HG02759 (cell line): Measurements from ENCODE around the gene CCDC88A.
"Not testable (repeated sequence)": the region's sequence is repeated elsewhere in the genome, so short reads cannot be mapped to it uniquely, and the experiment has no call there.

Experiments
- ATAC-seq: cut with Tn5 transposase; IDR thresholded peaks from one replicate; pipeline ENCODE4 v1.9.1; 2021; ENCODE audit warnings: mild to moderate bottlenecking, moderate library complexity; ENCODE audit not compliant: unreplicated experiment

The CCDC88A gene

GRCh38 chr2:55391615-55392242 lies 27.9 kb downstream of the CCDC88A start:
- no peak for ATAC-seq

DNA sequence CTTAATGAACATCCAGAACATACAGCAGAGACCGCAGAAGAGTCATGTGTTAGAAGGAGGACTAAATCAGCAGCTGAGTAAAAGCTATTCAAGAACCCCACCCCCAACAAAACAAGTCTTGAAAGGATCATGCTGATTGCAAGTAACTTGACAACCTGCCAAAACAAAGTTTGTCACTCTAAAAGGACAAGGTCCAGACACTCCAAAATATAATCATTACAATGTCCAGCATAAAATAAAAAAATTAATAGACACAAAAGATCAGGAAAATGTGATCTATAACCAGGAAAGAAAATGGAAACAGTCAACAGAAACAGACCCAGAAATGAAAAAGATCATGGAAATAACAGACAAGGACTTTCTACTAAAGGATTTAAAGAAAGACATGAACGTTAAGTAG lies 28.5 kb downstream of the CCDC88A start:
- ATAC-seq, result no peak

DNA sequence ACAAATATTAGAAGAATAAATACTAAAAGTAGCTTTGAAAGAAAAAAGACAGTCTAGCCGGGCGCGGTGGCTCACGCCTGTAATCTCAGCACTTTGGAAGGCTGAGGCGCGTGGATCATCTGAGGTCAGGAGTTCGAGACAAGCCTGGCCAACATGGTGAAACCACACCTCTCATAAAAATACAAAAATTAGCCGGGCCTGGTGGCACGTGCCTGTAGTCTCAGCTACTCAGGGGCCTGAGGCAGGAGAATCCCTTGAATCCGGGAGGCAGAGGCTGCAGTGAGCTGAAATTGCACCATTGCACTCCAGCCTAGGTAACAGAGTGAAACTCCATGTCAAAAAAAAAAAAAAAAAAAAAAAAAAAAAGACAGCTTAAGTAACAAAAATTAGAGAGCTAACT lies 34.1 kb downstream of the CCDC88A start:
- not testable (repeated sequence) for ATAC-seq

GRCh38 chr2:55384786-55385185 lies 34.9 kb downstream of the CCDC88A start:
- no peak for ATAC-seq

DNA sequence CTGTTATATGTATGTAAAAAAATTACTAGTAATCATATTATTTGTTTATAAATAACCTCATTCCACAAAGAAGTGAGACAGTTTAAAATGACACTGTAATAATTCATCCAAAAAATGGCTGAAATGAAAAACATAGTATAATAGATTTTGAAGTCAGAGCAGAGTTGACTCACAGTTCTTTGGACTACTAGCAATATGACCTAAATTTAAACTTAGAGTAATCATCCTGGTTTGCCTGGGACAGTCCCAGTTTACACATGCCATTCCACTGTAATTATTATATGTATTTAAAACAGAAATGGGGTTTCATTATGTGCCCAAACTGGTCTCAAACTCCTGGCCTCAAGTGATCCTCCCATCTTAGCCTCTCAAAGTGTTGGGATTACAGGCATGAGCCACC lies 48.3 kb downstream of the CCDC88A start:
- no peak for ATAC-seq

DNA sequence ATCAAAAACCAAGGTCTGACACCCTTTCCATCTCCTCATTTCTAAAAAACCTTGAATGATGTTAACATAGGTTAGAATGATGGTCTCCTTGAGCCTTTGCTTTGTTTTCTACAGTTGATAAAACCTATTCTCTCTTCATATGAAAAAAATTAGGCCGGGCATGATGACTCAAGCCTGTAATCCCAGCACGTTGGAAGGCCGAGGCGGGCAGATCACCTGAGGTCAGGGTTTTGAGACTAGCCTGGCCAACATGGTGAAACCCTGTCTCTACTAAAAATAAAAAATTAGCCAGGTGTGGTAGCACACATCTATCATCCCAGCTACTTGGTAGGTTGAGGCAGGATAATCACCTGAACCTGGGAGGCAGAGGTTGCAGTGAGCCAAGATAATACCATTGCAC lies 49.4 kb downstream of the CCDC88A start:
- no peak for ATAC-seq

DNA sequence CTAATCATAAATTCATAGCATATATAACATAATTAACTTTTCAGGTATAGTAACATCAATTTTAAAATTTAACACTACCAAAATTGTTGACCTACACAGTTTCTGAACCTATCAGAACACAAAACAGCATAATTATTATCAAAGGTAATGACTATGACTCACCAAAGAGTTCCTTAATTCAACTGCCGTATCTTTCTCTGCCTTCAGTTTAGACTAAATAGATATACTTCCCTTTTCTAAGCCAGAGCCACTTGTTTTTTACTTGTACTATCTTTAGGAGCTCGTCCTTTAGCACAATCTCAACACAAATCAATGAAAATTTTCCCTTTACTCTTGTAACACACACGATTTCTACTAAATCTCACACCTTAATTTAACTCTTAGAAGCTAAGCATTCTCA lies 54.4 kb downstream of the CCDC88A start:
- ATAC-seq, result no peak

DNA sequence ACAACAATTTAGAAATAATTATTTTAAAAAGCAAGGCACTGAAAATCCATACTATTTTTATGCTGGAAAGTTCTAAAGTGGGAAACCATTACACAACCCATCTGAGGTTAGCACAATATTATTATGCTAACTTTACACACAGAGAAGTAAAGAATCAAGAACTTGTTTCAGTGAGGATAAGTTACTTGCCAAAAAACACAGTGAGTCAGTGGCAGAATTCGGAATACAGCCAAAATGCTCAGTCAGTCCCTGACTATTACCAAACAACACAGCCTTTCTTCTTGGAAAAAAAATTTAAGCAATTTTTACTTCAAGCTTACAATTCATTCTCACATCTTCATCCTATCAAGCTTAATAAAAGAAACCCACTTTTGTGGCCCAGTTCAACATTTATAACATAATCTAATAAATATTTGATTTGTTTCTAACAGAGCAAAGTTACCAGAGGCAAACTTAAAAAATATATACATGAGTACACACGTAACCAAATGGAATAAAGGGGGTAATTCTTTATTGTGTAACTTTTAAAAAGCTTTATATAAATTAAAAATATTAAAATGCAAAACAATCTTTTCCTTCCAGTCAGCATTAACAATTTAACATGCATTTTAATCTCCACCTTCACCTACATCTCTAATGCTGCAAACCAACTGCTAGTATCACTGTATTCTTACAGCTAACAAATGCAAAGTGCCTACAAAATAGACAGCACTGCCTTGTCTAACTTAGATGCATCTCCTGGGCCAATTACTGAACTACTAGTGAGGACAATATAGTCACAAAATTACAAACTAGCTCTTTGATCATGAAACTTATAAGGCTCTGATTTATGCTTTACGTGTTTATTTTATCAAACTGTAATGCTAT lies 55.2 kb downstream of the CCDC88A start:
- ATAC-seq, result no peak

DNA sequence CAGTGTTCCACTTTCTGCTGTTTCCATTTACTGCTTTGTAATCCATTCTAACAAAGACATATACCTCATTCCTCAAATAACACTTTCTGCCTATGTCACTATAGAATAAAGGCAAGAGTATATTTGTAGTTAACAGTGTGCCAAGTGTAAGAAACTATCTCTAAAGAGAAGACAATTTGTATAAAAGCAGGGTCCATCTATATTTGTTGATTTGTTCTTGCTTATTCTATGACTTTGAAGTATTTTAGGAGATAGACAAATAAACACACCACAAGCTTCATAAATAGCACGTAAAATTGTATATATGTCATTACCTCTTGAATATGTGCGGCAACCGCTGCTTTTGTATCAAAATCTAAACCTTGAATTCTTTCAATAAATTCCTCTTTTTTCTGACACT lies 56.0 kb downstream of the CCDC88A start:
- ATAC-seq, result no peak

DNA sequence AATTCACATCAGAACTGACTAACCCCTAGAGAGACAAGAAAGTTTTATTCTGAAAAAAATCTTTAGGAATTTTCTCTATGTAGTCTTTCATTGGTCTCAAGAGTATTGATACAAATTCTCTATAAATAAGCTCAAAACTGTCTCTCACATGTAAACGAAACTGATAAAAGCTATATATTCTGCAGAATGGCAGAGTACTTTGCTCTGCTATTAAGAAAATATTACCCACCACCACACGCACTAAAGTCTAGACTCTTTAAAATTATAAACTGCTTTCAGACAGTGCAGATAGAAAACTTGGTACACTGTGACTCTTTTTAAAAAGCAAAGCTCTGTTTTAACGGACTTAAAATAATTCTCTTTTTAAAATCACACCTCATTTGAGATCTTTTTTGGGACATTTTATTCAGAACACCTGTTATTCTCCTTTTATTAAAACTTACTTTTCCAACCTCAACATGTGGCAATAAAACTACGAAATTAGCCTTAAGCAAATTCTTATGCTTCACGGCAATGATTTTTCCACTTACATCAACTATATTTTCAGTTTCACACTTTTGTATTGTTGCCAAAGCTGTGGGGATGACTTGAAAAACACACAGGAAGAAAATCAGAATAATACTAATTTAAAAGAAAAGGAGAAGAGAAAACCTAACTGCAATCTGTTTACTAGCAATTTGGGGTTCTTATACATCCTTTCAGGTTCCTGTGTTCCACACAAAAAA lies 58.0 kb downstream of the CCDC88A start:
- no peak for ATAC-seq

- ATAC-seq, result no peak
Observed at GRCh38 chr2:55358451-55358850, 61.2 kb downstream of the CCDC88A start.

DNA sequence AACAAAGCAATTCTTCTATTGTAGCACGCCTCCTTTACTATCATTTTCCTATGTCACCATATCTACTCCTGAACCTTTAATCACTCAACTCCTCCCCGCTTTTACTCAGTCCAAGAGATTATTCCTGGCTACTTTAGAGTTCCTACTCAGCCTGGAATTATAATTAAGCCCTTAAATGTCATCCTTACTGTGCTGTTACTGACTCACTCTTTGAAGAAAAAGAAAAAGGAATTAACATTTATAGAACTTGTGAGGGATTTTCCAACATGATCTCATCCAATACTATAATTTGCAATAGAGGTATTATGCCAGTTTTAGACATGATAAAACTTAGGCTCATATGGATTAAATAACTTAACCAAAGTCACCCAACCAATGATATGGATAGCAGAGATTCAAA lies 61.7 kb downstream of the CCDC88A start:
- ATAC-seq, result no peak

DNA sequence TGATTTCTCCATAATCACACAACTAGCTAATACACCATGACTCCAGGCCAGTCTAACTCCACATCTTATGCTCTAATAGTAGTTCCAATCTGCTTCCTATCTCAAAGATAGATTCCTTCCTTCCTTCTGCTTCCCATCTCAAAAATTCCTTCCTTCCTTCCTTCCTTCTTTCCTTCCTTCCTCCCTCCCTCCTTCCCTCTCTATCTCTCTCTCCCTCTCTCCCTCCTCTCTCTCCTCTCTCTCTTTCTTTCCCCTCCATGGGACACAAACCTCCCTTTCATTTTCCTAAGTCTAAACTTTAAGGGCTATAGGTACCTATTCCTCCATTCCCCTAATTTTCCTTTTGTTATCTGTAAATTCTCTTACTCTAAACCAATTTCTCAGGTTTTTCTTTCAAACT lies 62.5 kb downstream of the CCDC88A start:
- ATAC-seq, result no peak

DNA sequence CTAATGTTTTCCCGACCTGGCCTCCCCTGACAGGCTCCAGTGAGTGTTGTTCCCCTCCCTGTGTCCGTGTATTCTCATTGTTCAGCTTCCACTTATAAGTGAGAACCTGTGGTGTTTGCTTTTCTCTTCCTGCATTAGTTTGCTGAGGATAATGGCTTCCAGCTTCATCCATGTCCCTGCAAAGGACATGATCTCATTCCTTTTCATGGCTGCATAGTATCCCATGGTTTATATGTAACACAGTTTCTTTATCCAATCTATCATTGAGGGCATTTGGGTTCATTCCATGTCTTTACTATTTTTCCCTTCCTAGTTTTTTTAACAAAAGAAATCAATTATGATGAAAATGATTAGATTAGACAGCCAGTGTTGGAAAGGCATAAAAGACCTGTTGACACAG lies 63.5 kb downstream of the CCDC88A start:
- not testable (repeated sequence) for ATAC-seq

- no peak for ATAC-seq
Observed at GRCh38 chr2:55355451-55355850, 64.2 kb downstream of the CCDC88A start.

- no peak for ATAC-seq
Observed at GRCh38 chr2:55351672-55352071, 68.0 kb downstream of the CCDC88A start.

- no peak for ATAC-seq
Observed at GRCh38 chr2:55345064-55345463, 74.6 kb downstream of the CCDC88A start.

GRCh38 chr2:55338268-55338667 lies 81.4 kb downstream of the CCDC88A start:
- no peak for ATAC-seq

DNA sequence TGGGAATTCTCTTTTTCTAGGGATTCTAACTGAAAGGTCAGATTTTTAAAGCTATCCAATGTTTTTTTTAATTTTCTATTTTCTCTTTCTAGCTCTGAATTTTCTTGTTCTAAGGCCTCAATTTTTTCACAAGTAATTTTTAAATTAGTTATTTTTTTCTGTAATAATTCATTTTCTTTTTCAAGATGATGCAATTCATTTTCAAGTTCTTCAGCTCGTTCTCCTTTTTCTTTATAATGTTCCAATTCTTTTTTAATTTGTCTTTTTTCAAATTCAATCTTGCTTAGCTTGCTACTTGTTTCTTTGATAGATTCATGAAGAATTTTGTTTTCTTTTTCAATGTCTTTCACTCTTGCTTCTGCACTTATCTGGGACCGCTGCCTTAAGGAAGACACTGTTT lies 84.9 kb downstream of the CCDC88A start:
- ATAC-seq, result no peak

- no peak for ATAC-seq
Observed at GRCh38 chr2:55330541-55331297, 88.9 kb downstream of the CCDC88A start.
